ENCODE measurements around the gene GRIA1.
A peak's percentile ranks its signal among the peaks of the same experiment; 100 is the strongest.

The GRIA1 gene

GRCh38 chr5:153636670-153637451 is 146.4 kb downstream of the GRIA1 start:
- Histone ChIP-seq H3K27ac (no peak overlapping the region), H3K4me3 (no peak overlapping the region)

GRCh38 chr5:153640293-153640692 is 149.8 kb downstream of the GRIA1 start:
- Histone ChIP-seq H3K4me3 (no peak overlapping the region), H3K27ac (no peak overlapping the region)

GRCh38 chr5:153641183-153641688 is 150.8 kb downstream of the GRIA1 start:
- no peak overlapping the region for H3K4me3 ChIP-seq
- H3K27ac ChIP-seq, result no peak overlapping the region

GRCh38 chr5:153654504-153655200 is 164.2 kb downstream of the GRIA1 start:
- Histone ChIP-seq H3K4me3 (no peak overlapping the region), H3K27ac (no peak overlapping the region)

- no peak overlapping the region for H3K4me3 ChIP-seq
- no peak overlapping the region for H3K27ac ChIP-seq
Measured at GRCh38 chr5:153655201-153655510, 164.7 kb downstream of the GRIA1 start.

GRCh38 chr5:153658149-153658548 is 167.7 kb downstream of the GRIA1 start:
- H3K4me3 ChIP-seq, result no peak overlapping the region
- no peak overlapping the region for H3K27ac ChIP-seq

DNA sequence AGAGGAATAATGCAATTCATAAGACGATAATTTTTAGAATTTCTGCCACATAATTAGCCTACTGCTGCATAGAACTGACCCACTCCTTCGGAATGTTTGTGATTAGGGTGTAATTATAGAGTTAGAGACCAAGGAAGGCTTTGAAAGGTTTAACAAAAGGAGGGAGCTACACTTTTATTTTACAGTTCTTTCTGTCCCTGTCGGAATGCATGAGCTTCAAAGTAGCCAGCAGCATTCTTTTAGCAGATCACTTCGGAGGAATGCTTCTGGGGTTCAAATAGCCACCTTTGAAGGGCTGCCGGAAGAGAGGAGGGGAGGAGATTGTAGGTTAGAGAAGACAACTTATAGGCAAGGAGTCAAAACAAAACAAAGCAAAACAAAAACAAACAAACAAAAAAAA is 168.1 kb downstream of the GRIA1 start:
- Histone ChIP-seq H3K4me3 (no peak overlapping the region), H3K27ac (no peak overlapping the region)

DNA sequence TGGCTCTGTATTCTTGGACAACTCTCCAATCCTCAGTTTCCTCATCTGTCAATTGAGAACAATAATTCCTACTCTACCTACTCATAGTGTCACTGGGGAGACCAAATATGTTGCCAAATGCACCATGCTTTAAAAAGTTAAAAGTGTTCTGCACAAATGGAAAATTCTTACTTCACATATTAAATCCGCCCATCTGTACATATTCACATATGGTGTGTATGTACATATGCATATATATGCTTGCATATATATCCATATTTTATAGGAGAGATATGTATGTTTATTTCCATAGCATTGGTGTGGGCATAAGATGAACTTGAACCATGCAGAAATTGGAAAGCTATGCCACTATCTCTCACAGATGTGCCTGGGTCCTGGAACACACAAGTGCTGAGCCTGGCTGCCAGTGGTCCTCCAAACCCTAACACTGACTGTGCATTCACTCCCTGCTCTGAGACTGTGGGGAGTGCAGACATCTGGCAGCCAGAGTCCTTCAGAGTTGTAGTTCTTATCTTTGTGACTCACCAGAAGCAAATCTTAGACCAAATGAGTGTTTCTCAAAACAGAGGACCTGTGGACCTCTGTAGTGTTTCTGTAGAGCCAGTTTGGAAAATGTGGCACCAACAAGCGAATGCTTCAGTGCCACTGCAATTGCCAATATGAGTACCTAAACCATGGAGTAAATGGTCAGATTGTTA is 168.7 kb downstream of the GRIA1 start:
- H3K27ac ChIP-seq, result no peak overlapping the region

DNA sequence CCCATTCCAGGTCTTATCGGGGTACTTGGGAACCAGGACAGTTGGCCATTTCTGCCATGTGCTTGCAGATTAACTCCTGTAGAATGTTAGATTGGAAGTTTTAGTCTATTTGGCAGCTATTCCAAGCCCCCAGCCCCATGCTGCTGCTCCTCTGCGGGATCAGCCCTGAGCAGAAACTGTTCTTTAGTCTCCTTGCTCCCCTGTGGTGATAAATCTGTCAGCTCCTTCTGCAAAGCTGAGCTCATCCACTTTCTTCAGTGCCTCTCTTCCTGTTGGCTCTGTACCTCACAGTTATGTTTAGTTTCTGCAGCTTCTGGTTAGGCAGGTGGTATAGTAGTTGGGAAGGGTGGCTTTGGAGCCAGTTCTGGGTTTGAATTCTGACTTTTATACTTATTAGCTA is 170.4 kb downstream of the GRIA1 start:
- H3K27ac ChIP-seq, result no peak overlapping the region

More for the DNA sequence above, 168.7 kb downstream of the GRIA1 start:
- H3K4me3 ChIP-seq, result no peak overlapping the region

GRCh38 chr5:153661897-153662296 is 171.4 kb downstream of the GRIA1 start:
- H3K4me3 ChIP-seq, result no peak overlapping the region
- no peak overlapping the region for H3K27ac ChIP-seq

More for the DNA sequence above, 170.4 kb downstream of the GRIA1 start:
- H3K4me3 ChIP-seq, result no peak overlapping the region

GRCh38 chr5:153670101-153670500 is 179.6 kb downstream of the GRIA1 start:
- H3K4me3 ChIP-seq, result no peak overlapping the region
- H3K27ac ChIP-seq, result no peak overlapping the region

DNA sequence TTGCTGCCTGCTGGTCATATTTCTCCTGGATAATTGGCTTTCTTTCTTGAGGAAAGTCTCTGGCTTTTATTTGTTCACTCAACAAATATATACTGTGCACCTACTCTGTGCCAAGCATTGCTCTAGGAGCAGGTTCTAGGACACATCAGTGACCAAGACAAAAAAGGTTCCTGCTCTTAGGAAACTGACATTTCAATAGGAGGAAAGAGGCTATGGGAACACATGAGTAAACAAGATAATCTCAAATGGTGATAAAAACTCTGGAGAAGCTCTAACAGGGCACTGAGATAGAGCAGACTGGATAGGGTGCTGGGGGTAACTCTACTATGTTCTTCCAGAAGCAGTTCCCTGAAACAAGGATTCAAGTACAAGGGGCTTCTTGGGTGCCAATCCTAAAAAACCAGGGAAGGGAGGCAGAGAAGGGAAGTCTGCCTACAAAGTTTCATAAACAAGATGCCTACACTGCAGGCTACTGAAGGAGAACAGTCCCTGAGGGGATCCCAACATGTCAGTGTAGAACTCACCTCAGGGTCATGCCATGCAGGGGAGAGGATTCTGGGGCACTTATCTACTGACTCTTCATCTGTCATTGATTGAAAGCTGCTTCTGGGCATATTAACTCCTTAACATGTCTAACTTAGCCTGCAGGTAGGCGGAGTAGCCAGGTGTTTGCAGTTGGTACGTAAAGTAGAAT is 181.3 kb downstream of the GRIA1 start:
- Histone ChIP-seq H3K27ac (peak overlapping the region in 2 of 21 experiments; percentile 15 to 24), H3K4me3 (no peak overlapping the region)

DNA sequence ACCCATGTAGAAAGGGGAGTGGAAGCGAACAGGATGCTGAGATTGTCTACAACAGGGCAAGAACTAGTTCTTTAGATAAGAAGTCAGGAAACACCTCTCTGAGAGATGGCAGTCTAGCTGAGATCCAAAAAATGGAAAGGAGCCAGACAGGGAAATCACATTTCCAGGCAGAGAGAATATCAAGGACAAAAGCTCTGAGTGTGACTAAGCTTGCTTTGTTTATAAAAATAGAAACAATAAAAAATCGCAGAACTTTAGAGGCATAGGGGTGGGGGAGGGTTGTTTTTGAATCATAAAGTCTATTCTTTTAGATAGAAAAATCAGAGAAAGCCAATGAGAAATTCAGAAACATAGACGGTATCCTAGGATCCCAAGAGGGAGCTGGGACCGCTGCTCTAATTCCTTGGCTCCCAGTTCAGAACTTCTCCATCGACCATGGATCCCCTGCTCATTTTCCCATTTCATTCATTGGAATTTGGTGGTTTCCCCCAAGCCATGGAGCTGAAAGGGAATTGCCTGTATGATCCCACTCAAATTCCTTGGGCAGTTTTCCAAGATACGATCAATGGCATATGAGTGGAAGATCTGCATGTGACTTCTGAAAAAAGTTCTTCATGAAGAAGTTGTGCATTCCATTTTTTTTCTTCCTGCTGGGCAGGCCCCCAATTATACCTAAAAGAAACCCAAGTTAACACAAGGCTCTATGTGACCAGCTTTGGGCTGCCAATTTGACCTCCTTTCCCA is 182.0 kb downstream of the GRIA1 start:
- H3K27ac ChIP-seq, result peak overlapping the region in 2 of 21 experiments; percentile 15 to 24

GRCh38 chr5:153674356-153674755 is 183.9 kb downstream of the GRIA1 start:
- Histone ChIP-seq H3K27ac (no peak overlapping the region), H3K4me3 (no peak overlapping the region)

More for the DNA sequence above, 182.0 kb downstream of the GRIA1 start:
- no peak overlapping the region for H3K4me3 ChIP-seq

DNA sequence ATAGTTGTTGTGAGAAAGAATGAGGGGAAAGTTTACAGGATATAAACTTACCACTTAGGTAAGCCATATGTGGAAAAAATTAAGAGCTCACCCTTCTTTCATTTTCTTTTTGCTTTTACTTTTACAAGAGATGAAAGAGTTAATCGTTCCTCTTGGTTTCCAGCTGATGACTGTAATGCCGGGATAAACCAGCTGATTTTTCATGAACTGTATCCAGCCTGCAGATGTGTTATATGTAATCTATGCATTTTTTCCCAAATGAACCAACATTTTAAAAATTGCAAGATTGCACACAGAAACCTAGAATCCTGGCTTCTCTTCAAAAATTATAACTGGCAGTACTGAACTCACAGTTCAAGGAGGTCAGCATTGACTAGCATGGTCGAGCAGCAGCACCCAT is 185.9 kb downstream of the GRIA1 start:
- Histone ChIP-seq H3K4me3 (no peak overlapping the region), H3K27ac (no peak overlapping the region)

DNA sequence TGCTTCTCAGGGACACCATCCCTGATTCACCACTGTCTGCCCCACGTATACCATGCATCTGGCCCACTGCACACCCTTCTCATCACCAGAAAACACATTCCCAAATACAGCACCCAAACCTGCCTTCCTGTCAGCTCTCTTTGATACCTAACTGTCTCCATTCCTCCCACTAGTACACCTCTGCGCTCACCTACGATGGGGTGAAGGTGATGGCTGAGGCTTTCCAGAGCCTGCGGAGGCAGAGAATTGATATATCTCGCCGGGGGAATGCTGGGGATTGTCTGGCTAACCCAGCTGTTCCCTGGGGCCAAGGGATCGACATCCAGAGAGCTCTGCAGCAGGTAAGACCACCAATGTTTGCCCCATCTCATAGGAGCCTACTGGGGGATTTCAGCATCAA is 186.4 kb downstream of the GRIA1 start:
- H3K27ac ChIP-seq, result no peak overlapping the region

DNA sequence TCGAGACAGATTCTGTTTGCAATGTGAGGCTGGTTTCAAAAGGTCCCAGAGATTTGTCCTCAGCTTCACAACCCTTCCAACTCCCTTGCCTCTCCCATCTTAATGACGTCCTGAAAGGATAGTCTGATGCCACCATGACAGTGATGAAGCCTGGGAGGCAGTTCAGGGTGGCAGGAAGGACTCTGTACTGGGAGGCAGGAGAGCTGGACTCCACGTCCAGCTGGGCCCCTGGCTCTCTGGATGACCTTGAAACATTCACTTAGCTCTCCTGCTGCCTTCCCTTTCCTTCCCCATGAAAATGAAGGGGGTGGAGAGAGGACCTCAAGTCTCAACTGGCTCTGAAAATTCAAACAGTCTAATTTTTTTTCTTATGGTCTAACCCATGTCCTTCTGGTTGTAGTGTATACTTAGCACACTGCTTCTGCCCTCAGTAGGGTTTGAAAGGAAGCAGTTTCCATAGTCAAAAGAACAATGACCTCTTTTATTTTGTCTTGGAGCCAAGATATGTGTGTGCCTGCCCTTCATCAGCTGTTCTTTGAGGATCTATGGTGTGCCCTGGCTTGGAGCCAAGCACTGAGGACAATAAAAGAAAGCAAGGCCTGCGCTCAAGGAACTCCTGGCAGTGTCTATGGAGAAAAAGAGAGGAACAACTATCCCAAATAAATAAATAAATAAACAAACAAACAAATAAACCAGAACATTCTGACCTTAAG is 188.3 kb downstream of the GRIA1 start:
- Histone ChIP-seq H3K27ac (no peak overlapping the region), H3K4me3 (no peak overlapping the region)

More for the DNA sequence above, 186.4 kb downstream of the GRIA1 start:
- H3K4me3 ChIP-seq, result no peak overlapping the region

GRCh38 chr5:153690236-153690635 is 199.8 kb downstream of the GRIA1 start:
- no peak overlapping the region for H3K4me3 ChIP-seq
- H3K27ac ChIP-seq, result no peak overlapping the region

- no peak overlapping the region for H3K4me3 ChIP-seq
- no peak overlapping the region for H3K27ac ChIP-seq
Measured at GRCh38 chr5:153696256-153696655, 205.8 kb downstream of the GRIA1 start.

All from skin epidermis (tissue), 12 donors.